Left forelimb (tissue), 1 donor: ENCODE measurements around the gene LMCD1.

Source experiments
- DNase-seq: peaks from one replicate; pipeline ENCODE4 v3.0.0-alpha.2; 2018; ENCODE audit warnings: low spot score

Gene LMCD1

DNA sequence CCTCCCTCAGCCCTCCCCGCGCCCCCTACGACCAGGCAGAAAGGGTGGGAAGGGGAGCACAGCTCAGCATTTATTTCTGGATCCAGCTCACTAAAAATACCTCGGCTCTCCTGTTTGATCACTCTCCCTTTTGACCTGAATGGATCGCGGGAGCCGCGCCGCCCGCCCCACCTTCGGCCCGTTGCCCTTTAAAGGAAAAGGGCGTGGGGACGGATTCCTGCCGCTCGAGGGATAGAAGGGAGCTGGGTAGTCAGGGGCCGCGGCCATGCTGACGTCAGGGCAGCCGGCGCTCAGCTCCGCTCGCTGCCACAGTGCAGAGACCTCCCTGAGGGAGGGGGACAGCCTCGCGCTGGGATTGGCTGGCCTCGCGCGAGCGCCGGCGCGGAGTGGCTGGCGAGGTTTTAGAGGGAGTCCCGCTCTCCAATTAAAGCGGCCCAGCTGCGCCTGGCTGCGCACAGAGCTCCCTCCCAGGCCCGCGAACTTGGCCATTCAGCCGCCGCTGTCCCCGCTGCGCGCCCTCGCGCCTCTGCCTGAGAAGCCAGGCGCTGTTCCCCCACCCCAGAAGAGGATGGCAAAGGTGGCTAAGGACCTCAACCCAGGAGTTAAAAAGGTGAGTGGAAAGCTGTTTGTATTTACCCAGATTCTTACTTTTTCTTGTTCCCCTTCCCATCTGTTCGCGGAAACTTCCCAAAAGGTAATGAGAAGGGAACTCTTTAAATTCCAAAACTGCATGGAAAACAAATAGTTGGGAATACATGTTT, at the start of gene LMCD1:
Gene LMCD1 (plus strand): TSS at position 453 of the 761 bp plus-strand sequence. CDS start 116 bp downstream, at position 569.
- peak; percentile 97 for DNase-seq

GRCh38 chr3:8452112-8452511, 49.5 kb upstream of the LMCD1 start:
- no peak for DNase-seq

- no peak for DNase-seq
Observed at GRCh38 chr3:8453153-8453552, 48.5 kb upstream of the LMCD1 start.

GRCh38 chr3:8455526-8456411, 45.9 kb upstream of the LMCD1 start:
- DNase-seq: no peak

- DNase-seq: no peak
Observed at GRCh38 chr3:8456412-8456811, 45.2 kb upstream of the LMCD1 start.

GRCh38 chr3:8457039-8457438, 44.6 kb upstream of the LMCD1 start:
- no peak for DNase-seq

DNA sequence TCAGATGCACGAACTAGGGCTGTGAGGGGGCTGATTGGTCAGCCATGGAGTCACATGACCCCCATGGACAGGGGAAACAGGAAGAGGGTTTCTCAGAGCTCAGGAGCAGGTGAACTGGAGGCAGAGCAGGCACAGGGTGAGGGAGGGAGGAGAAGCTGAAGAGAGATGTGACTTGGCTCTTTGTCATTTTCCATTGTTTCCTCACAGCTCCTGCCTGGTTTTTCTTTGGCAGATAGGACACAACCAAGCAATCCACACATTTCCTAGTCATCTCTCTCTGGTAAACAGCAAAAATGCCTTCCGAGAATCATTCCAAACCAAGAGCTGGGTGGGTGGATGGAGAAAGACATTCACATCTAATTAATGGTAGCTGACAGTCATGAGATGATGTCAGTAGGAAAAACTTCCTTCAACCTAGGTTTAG, 43.4 kb upstream of the LMCD1 start:
- DNase-seq: no peak

DNA sequence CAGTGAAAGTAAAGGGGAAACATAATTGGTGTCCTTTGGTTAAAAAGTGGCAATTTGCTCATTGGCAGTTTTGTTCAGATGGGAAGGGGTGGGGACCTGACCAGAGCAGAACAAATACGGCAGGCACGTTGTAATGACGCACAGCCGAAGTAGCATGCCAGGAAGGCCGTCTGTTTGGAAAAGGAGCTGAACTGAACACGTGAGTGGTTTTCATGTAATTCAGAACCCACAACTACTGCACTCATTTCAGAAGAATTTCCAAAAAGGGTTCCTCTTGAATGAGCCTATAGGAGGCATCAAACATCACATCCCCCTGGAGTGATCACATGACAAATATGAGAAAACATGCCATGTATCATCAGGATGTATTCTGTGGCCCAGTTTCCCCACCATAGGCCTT, 42.9 kb upstream of the LMCD1 start:
- no peak for DNase-seq

- DNase-seq: no peak
Observed at GRCh38 chr3:8460050-8460708, 41.4 kb upstream of the LMCD1 start.

DNA sequence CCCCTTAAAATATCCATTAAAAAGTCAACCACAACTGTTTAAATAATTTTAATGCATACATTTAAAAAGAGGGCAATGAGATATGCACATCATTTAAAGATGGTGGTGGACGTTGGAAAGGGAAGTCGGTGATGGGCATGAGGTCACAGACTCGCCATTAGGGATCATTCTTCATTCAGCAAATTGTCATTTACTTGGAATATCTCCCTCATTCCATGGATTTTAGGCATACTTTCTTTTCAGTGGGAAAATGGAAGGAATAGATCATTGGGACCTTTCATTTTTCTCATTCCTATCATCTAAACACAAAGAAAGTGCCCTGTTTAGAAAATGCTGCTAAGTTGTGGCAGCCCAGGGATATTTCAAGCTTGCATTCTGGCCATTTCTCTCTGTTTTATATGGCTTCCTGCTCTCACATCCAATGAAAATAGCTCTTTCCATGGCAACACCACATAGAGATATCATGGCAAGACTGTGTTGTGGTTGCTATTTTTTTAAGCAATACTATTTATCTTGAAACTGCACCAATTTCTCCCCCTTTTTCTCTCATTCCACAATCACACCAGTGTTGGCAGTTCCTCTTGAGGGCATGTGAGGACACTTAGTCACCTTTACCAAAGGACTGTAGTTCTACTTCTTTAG, 40.7 kb upstream of the LMCD1 start:
- no peak for DNase-seq

- no peak for DNase-seq
Observed at GRCh38 chr3:8464668-8465067, 37.0 kb upstream of the LMCD1 start.

DNA sequence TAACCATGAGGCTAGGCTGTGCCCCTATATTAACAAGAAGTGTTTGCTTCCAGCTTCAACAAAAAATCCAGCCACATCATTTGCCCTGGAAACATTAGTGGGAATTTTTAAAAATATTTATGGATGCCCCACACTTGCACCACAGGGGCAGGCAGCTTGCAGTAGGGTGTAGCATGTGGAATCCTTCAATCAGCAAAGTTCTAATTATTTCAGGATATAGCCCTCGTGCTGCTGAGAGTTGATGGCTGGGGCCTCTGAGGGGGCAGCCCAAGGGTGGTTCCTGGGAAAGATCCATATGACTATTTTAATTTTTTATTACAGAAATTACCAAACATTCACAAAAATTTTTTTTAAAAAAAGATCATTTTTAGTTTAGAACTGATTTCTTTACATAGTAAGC, 35.1 kb upstream of the LMCD1 start:
- DNase-seq: no peak

DNA sequence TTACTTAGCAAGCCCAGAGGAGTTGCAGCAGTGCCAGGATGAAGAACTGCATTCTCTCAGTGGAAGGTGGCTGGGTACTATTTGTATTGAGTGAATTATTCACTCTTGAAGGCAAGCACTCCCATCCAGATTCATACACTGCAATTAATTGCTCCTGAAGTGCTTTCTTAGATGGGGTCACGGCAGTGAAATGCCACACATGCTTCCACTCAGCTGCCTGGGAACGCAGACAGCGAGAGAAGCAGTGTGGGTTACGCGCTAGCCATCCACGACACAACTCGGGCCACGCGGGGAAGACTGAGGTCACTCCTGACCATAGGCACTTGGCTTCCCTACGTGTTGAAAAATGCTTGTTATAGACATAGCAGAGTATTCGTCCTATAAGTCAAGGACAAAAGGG, 30.8 kb upstream of the LMCD1 start:
- no peak for DNase-seq

- DNase-seq: no peak
Observed at GRCh38 chr3:8472549-8472948, 29.1 kb upstream of the LMCD1 start.

- DNase-seq: no peak
Observed at GRCh38 chr3:8473029-8473428, 28.6 kb upstream of the LMCD1 start.

DNA sequence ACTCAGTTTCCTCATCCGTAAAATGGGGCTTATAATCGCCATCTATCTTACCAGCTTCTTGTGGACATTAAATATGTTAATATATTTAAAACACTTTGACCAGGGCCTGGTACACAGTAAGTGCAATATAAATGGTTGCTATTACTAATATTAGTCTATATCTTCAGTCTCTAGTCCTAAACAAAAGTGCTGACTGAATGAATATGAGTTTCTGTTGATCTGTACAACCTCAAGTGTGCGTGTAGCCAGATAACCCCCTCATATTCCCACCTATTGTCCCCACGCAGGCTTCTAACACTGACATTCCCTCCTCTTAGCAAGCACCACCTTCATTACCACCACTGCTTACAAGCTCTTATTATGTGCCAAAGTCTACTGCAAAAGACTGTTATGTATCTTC, 27.6 kb upstream of the LMCD1 start:
- DNase-seq: no peak

DNA sequence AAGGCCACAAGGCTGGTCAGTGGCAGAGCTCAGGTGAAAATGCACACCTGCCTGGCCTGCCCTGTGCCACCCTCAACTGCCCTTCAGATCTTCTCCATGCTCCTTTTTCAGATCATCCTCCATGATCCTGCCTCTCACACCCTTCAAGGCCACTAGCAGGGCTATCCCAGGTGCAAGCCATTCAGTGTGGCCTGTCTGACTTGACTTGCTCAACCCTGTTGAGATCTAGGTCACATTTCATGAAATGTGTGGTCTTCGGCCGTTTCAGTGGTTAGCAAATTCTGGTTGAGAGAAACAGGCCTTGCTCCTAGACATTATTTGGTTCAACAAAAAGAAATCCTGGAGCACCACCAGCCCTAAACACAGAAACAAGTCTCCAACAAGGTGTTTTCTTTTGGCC, 26.6 kb upstream of the LMCD1 start:
- DNase-seq: no peak

DNA sequence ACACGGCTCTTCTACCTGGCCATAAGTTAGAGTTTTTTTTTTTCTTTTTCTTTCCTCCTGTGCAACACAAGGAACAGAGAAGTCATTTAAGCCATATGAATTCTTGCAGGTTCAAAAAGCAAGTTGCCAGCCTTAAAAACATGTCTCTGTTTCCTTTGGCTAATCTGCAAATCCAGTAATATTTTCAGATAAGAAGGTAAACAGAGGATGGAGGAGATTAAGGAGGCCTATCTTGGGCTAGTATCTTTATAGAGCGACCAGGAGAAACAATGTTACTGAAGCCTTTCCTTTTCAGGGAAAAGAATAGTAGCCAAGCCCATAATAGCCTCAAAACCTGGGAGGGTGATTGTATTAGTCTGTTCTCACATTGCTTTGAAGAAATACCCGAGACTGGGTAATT, 20.9 kb upstream of the LMCD1 start:
- DNase-seq: no peak

- DNase-seq: no peak
Observed at GRCh38 chr3:8481380-8481779, 20.2 kb upstream of the LMCD1 start.

DNA sequence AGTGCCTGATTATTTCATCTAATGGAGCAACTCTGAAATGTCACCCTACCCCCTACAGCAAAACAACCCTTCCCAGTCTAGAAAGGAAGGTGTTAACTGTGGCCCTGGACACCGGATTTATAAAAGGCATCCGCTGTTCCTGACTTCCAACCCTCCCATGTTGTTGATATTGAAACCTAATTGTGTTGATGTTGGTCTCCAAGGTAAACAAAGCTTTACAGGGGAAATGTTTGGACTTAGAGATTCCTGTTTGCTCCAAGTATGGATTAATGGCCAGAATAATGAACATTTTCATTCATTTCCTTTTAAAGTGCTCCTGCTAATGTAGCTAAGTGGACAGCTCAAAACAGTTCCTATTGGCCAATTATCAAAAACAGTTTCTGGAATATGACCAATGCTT, 19.4 kb upstream of the LMCD1 start:
- DNase-seq: no peak

DNA sequence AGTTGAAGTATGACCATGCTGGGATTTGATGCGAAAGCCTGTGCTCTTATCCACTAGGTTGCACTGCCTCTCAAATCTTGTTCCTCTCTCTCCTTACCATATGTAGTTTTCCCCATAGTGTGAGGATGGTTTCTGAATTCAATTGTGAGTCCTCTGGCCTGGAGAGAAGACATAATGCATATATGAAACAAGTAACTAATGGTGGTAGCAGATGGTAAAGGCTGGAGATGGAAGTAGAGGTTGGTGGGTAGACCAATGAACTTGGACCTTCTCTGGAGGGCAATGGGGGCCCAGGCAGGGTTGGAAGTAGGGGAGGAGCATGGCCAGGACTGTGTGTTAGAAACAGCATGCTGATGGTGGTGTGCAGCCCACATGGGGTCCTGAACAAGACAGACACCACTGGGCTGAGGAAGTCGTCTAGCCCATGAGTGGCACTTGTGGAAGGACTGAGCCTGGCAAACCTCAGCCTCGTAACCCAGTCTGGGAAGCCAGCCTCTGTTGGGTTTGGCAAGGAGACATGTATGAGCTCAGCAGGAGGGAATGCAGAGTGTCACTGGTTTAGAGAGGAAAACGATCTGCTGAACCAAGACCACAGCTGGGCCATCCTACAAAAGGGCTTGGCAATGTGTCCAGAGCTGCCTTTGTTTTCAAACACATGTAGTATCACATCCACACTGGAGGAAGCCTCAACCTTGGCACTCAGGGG, 18.5 kb upstream of the LMCD1 start:
- peak; percentile 83 for DNase-seq
